Choroid plexus epithelial cell (primary cell): ENCODE measurements around the gene ONECUT1.

Experiments used
- DNase-seq: peaks from one replicate; pipeline ENCODE4 v3.0.0-alpha.2; 2010; ENCODE audit warnings: low read depth
- H3K4me3 ChIP-seq: 2 replicates; pipeline ENCODE4 v1.5.1; 2011; ENCODE audit warnings: low read depth, mild to moderate bottlenecking, control low read depth, low read length, moderate library complexity
- TF ChIP-seq, protein P1 (sequence below): conservative IDR thresholded peaks from 2 replicates; pipeline ENCODE4 v1.5.1; 2011; ENCODE audit warnings: low read depth, mild to moderate bottlenecking, control low read depth, inconsistent platforms, low read length, moderate library complexity

The ONECUT1 gene

DNA sequence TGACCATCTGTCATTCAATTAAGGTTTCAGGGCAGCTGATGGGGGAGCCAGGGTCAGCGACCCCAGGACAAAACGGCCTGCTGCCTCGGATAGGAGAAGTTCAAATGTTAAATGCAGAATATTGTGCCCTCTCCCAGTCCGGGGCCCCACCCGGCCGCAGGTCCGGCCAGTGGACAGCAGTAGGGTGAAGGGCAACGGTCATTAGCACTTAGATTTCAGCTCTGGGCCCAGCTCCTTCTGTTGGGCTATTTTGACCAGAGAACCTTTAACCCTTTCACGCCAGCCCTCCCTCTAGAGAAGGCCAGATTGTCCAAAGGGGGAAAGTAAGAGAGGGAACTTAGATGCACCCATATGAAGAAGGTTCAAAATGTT lies 16.1 kb upstream of the ONECUT1 start:
- no peak overlapping the region for H3K4me3 ChIP-seq
- TF ChIP-seq, protein P1, sequence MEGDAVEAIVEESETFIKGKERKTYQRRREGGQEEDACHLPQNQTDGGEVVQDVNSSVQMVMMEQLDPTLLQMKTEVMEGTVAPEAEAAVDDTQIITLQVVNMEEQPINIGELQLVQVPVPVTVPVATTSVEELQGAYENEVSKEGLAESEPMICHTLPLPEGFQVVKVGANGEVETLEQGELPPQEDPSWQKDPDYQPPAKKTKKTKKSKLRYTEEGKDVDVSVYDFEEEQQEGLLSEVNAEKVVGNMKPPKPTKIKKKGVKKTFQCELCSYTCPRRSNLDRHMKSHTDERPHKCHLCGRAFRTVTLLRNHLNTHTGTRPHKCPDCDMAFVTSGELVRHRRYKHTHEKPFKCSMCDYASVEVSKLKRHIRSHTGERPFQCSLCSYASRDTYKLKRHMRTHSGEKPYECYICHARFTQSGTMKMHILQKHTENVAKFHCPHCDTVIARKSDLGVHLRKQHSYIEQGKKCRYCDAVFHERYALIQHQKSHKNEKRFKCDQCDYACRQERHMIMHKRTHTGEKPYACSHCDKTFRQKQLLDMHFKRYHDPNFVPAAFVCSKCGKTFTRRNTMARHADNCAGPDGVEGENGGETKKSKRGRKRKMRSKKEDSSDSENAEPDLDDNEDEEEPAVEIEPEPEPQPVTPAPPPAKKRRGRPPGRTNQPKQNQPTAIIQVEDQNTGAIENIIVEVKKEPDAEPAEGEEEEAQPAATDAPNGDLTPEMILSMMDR: no peak
- no peak for DNase-seq

DNA sequence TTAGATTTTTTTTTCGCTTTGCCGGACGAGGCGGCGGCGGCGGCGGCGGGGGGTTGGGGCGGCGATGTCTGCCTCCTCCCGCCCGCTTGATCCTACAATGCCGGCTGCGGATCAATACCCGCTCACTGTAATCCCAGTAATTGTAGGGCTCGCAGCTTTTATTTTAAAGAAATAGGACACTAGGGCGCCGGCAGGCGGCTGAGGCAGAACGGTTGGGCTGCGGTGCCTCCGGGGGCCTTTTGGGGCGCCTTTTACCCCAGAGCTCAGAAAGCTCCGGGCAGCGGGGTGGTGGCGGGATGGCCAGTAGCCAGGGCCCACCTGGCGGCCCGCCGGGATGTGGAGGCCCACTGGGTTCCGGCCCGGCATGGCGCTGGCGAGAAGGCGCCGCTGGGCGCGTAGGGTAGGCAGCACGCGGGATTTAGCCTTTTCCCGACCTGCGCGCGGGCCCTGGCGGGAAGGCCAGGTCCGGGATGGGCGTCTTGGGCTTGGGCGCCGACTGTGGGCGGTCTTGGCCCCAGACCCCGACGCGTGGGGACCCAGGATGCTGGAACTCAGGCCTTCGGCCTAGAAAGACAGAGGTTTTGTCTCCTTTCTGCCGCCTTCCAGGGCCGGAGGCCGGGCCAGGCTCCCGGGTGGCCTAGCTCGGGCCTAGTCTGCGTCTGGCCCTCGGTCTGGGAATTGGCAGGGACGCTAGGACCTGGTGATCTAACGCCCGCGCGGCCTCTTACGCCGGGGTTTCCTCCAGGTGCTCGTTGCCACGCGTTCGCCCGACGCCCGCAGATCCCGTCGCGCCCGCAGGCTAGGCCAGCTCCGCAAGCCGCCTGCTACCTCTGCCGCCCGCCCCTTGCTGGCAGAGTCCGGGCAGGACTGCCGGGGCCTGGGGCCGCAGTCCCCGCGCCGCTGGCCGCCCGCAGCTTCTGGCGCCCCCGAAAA lies 15.5 kb upstream of the ONECUT1 start:
- no peak for DNase-seq
- no peak overlapping the region for H3K4me3 ChIP-seq
- TF ChIP-seq, protein P1: peak; percentile 6

DNA sequence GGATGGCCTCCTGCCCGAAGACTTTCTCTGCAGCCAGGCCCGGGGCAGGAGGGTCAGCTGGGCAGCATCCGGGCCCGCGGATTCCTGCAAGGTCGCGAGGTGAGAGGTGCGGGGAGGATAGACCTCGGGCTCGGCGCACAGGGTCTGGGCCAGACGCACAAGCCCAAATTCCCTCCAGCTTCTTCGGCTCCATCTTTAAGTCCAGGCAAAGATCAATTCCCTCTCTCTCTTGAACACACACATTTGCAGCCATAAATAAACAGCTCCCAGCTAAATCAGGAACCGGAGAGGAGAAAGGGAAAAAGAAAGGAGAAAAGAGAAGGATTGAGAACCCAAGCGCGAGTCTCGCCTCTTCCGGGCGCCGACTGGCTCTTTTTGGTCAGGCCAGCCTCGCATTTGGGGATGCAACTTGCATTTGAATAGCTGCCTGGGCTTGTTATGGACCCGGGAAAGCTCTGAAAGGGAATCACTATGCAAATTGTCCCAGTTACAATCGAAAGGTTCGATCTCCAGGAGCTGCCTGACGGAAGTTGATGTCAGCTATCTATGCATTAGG lies 14.5 kb upstream of the ONECUT1 start:
- TF ChIP-seq, protein P1: no peak
- H3K4me3 ChIP-seq: peak overlapping the region; percentile 14
- DNase-seq: no peak

DNA sequence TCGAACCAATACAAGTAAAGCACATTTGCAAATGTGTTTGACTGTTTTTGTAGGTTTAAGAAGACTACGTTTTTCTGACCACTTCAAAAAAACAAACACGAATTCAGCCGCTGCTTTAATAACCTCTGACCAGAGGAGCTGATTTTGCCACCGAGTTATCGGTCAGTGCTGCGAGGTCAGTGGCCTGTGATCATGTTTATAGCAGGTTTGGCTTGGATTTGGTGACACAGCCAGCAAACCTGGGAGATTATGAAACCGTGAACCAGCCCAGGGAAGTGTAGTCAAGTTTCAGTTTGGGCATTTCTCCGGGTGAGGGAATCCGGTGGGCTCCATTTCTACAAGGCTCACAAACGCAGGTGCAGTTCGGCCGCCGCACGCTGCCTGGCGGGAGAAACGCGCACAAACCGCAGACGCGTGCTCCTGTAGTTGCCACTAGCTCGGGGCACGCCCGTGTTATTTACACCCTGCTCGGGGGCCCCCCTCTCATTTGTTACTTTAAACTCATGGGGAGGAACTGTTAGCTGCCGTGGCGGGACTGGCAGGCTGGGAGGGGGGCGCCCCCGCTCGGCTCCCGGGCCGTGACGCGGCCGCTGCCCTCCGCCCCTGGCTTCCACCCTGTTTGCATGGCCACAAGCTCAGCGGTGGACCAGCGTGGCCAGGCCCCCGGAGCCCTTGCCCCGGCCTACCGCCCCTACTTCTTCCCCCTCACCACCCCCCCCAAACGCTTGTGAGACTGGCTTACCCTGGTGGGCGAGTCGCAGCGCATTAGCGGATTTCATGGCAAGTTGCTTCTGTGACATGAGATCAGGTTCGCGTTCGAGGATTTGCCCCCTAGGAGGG lies 13.6 kb upstream of the ONECUT1 start:
- TF ChIP-seq, protein P1: no peak
- no peak overlapping the region for H3K4me3 ChIP-seq
- no peak for DNase-seq

DNA sequence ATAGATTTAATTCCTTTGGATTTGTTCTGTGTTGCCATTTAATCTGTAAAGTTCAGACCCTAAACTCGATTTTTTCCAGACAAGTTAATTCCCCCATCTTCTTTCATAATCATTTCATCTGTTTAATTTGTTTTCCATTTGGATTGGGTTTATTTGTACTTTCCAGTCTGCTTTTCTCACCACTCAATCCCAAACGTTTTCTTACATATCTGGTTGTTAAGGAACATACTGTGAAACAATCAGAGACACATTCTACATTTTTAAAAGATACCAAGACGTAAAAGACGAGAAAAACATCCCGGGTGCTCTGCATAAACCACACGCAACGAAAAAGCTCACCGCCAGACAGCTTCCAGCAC lies 13.0 kb upstream of the ONECUT1 start:
- no peak for DNase-seq
- TF ChIP-seq, protein P1: no peak

DNA sequence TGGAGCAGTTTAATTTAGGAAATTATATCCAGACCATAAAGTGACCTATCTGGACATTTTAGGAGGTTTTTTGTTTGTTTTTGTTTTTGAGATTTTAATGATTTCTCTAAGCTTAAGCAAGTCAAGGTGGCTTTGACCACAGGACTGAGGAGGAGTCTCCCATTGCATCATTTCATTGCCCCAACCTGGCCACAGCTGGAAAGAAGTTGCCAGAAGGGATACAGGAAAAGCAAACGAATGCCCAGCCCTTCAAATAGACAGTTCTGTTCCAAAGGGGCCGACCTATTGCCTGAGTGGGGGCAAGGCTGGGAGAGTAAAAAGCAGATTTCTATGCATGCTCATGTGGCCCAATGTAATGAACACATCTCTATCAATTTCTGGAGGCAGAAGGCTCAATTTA lies 12.0 kb upstream of the ONECUT1 start:
- TF ChIP-seq, protein P1: no peak
- H3K4me3 ChIP-seq: no peak overlapping the region
- DNase-seq: no peak

More for the DNA sequence above, 13.0 kb upstream of the ONECUT1 start:
- no peak overlapping the region for H3K4me3 ChIP-seq
